Fibroblast of skin of back (primary cell): ENCODE data around the gene EYA2.
"Not testable (repeated sequence)": the region's sequence is repeated elsewhere in the genome, so short reads cannot be mapped to it uniquely, and the experiment has no call there.

ENCODE experiments used
- DNase-seq: peaks from one replicate; pipeline ENCODE4 v3.0.0-alpha.2; 2013

The EYA2 gene

DNA sequence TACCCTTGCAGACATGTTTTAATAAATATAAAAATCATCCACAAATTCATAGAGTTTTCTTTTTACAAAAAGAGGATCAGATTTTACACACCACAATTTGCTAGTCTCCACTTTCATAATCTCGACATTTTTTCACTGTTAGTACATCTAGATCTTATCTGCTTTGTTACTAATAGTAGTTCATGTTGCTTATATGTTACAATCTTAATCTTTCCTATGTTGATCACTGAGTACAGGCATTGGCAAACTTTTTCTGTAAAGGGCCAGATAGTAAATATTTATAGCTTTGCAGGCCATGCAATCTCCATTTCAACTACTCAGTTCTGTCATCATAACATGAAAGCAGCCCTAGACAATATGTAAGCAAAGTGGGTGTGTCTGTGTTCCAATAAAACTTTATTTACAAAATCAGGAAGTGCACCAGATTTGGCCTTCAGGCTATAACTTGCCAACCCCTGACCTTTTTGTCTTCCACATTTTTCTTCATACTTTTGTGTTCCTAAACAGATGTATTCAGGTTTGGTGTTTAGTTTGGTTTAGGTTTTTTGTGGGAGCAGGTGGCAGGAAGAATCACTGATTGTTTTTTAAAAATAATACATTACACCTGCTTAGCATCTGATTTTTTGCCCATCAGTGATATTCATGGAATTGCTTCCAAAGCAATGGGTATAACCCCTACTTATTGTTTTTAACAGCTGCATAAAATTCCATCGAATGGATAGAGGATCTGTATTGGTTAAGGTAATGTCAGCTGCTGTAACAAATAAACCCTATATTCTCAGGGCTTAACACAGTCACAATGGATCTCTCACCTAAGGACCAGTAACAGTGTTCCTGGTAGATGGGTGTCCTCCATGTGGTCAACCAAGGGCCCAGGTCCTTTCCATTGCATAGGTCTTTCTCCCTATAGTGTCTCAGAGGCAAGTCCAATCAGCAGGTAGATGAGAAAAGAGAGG, 61.2 kb downstream of the EYA2 start:
- DNase-seq, result no peak

DNA sequence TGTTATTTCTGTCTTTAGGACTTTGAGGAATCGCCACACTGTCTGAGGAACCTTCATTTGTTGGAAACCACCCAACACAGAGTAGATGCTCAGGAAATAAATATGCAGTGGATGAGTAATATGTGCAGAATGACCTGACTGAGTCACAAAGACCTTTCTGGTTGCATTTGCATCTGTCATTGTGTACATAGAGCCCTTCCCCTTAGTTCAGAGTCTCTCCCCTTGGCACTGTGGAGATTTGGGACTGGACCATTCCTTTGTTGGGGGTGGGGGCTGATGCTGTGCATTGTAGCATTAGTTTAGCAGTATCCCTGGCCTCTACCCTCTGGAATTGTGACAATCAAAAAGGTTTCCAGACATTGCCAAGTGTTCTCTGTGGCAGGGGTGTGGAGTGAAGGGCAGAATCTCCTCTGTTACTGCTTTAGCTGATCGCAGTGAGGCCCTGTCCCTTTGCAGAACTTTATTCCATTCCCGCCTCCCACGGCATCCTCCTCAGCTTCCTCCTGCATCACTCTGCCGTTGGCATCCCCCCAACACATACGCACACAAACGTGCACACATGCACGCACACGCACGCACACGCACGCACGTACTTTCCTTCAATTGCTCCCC, 64.5 kb downstream of the EYA2 start:
- DNase-seq, result peak; percentile 99

DNA sequence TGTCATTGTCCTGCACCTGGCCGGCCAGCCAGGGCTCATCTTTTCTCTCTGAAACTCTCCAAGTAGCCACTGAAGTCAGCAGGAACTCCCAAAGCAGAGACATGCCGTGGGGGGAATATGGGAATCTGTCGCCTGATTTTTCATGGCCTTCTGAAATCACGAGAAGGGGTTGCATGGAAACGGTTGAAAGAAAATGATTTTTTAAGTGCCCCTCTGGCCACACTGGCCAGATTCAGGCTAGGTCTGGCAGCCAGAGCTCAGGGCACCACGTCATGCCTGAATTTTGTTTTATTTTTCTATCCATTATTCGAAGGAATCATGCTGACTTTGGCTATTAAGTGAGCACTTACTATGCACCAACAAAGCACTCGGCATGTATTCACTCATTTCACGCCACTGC, 65.2 kb downstream of the EYA2 start:
- no peak for DNase-seq

DNA sequence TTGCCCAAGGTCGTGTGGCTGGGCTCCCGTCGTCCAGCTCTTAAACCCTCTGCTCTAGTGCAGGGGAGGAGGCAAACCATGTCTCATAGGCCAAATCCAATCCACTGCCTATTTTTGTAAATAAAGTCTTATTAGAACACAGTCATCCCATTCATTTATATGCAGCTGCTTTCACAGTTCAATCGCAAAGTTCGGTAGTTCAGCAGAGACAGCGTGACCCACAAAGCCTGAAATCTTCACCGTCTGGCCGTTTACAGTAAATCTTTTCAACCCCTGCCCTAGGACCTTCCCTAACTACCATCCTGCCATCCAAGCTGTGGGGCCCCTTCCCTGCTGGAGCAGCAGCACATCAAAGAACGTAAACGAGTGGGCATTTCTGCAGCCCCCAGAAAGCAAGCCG, 65.9 kb downstream of the EYA2 start:
- no peak for DNase-seq

DNA sequence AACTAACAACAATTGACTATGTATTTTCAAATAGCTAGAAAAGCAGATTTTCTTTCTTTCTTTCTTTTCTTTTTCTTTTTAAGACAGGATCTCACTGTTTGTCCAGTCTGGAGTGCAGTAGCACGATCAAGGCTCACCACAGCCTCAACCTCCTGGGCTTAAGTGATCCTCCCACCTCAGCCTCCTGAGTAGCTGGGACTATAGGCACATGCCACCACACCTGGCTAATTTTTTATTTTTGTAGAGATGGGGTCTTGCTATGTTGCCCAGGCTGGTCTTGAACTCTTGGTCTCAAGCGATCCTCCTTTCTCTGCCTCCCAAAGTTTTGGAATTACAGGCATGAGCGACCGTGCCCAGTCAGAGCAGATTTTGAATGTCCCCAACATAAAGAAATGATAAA, 67.3 kb downstream of the EYA2 start:
- DNase-seq, result not testable (repeated sequence)

DNA sequence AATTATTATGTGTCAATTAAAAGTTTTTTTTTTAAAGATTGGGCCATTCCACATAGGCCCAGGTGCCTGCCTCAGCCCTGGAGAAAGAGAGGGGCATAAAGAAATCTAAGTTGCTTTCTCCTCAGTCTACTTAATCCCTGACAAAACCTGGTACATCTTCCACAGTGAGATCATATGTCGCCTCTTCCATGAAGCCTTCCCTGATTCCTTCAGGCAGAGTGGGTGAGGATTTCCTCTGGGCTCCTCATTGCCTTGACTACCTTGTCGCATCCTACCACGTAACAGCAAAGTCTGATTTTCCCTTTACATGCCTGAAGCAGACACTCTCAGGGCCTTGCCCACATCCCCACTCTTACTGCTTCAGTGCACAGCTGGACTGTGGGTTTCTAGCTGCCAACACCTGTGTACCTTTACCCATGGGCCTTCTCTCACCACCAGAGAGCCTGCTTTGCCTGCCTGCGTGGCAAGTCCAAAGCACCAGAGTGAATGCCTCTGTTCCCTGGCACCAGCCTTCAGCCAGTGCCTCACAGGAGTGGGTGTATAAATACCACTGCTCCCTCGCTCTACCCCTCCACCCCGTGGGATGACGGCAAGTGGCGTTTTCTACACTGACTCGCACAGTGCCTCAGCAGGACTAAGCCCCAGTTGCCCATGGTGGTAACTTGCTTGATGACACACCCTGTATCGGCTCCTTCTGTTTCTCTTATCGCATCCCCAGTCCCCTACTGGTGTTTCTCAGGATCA, 68.0 kb downstream of the EYA2 start:
- peak; percentile 33 for DNase-seq

DNA sequence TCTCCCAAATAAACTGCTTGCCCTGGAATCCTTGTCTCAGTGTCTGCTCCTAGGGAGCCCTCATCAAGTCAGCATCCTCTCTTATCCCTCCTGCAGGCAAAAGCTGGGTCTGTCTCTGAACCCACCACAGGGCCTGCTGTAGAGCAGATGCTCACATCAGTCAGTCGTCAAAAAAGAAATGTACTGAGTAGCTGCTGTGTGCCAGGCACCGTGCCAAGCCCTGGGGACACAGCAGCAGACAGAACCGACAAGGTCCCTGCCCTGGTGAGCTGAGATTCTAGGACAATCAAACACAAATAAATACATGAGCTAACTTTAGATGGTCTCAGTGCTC, 68.5 kb downstream of the EYA2 start:
- no peak for DNase-seq

DNA sequence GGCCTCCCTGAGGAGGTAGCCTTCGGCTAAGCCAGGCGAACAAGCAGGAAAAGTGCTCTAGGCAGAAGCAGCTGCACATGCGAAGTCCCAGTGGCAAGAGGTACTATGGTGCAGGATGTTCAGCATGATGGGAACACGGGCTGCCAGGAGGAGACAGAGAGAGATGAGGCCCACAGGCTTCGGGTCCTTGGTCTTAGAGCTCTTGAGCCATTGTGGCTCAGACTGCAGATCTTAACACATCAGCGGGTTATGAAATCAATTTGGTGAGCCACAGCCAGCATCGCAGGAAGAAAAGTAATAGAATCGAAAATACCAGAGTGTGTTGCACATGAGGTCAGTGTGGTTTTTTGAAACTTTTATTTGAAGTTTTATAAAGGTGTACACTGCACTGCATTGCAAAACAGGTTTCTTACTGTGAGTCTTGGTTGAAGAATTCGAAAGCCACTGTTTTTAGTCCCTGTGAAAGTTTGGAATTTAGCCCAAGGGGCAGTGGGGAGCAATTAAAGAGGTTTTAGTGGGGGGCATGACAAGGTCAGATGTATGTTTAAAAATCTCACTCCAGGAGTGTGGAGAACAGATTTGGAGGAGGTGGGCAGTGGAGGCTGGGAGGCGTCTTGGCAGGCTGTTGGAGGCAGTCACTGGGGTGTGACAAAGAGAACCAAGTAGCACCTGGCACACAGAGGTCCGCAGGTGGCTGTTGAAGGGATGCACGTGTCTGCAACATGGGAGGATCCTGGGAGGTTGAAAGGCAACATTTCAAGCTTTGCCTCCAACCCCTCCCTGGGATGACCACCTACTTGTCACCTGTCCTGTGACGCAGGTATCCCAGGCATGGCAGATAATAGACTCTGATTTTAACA, 69.3 kb downstream of the EYA2 start:
- DNase-seq, result no peak

DNA sequence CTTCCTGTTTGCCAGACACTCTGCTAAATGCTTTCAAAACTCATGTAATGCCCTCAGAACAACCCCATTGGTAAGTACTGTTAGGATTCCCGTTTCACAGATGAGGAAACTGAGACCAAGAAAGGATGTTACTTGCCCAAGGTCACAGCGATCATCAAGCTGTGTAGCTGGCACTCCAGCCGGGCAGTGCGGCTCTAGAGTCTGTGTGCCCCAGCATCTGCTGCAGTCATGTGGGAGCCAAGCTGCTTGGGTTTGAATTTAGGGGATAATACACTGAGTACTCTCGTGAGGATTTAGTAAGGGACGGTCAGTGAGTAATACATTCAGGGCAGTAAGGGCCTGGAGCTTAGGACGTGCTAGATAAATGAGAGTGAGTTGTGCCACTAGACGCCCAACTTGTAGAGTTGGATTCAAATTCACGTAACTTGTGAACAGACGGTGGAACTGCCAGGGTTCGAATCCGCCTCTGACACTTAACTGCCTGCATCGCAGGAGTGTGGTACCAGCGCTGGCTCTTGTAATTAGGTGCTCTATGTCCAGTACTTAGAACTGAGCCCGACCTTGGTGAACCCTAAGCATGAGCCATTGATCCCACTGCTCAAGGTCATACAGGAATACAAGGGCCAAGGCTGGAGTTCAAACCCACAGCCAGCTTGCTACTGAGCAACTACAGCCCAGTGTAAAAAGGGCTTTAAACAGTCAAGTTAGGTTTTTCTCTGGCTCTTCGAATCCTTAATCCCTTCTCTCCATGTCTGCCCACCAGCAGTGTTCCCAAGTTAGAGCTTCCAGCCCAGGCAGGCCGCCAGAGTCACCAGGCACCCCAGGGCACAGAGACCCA, 70.2 kb downstream of the EYA2 start:
- no peak for DNase-seq

DNA sequence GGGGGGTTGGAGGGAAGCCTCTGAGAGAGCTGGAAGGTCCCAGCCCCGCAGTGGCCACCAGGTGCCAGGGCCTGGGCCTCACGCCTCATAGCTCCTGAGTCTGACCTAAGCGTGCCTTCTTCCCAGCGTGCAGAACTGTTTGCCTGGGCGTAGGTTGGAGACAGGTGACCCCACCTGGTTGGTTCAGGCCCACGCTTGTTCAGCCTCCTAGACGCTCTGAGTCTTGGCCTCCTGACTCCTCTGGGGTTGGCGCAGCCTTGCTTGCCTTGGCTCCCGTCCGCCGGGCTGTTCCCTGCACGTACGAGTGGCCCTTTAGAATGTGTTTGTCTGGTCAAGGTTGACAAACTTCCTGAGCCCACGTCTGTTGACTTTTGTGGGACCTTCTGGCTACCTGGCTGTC, 70.8 kb downstream of the EYA2 start:
- no peak for DNase-seq

DNA sequence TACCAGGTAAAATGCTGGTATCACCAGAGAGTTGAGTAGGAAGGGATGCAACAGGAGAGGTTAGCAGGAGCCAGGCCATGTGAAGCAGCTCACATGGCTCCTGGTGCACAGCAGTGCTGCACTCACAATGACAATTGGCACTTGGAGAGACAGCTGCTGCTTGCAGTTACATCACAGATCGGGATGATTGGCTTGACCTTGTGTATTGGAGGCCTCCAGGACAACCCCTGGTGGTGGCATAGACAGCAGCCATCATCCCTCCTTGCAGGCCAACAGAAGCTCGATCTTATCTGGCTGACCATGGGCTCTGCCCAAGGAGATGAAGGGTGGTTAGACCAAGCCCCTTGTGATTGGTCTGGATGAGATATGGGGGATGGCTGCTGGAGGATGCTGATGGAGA, 73.0 kb downstream of the EYA2 start:
- no peak for DNase-seq

DNA sequence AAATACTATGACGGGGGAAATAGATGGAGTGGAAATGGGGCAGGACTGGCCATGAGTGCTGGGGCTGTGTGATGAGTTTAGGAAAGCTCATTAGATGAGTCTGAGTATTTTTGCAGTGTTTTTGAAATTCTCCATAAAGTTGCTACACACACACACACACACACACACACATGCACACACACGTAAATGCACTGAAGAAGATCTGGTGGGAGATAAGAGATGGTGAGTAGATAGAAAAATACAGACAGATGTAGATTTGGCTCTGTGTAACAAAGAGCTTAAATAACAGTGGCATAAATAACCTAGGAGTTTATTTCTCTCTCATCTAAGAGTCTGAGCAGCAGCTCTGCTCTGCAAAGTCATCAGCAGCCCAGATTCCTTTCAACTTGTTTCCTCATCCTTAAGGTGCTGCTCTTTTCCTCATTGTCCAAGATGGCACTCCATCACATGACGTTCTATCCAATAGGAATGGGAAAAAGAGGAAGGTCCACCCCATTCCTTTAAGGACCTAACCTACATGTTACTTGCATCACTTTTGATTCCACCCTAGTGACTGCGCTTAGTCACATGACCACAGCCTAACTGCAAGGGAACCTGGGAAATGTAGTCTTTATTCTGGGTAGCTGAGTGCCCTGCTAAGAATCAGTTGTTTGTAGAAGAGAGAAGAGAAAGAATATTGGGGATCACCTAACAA, 76.4 kb downstream of the EYA2 start:
- DNase-seq, result peak; percentile 90

DNA sequence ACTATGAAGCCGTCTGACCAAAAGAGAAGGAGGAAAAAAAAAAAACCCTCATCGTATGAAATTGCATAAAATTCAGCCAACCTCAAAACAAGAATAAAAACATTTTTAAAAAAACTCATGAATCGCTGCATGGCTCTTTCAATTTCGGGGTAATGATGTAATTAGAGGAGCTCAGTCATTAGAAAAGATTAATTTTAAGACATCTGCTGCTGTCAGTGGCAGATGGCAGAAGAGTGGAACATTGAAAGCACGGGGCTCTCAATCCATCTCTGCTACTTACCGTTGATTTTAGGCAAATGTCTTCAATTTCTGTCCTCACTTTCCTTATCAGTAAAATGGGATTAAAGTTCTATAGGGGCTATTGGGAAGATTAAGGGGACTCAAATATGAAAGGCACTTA, 79.1 kb downstream of the EYA2 start:
- DNase-seq, result no peak

DNA sequence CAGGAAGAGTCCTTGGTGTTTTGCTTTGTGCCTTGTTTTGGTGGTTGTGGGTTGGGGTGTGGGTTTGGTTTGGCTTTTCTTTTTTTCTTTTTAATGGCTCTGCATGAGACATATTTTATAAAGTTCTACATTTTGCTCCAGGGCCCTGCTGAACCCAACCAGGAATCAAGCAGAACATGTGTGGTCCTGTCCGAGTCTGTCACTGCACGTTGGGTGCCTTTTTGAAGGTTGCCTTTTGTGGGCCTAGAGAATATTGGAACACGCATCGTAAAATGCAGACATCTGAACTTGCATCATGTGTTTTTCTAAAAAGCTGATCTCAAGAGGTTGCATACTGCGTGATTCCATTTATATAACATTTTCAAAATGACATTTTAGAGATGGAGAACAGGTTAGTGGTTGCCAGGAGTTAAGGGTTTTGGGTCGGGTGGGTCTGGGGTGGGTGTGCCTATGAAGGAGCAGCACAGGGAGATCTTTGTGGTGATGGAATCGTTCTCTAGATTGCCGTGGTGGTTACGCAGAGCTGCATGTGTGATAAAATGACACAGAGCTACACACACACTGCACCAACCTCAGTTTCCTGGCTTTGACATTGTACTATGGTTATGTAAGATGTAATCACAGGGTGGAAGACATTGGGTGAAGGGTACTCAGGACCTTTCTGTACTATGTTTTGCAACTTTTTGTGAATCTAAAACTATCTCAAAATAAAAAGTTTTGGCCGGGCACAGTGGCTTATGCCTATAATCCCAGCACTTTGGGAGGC, 80.2 kb downstream of the EYA2 start:
- DNase-seq, result no peak

DNA sequence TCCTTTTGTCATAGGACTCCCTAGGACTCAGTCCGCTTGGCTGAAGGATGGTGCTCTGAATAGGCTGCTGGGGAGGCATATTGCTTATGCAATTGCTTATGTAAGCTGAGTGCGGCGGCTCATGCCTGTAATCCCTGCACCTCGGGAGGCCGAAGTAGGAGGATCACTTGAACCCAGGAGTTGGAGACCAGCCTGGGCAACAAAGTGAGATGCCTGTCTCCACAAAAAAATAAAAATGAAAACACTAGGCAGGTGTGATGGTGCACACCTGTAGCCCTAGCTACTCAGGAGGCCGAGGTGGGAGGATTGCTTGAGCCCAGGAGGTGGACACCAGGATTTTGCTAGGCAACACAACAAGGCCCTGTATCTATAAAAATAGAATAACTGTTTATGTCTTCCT, 81.3 kb downstream of the EYA2 start:
- DNase-seq, result no peak

DNA sequence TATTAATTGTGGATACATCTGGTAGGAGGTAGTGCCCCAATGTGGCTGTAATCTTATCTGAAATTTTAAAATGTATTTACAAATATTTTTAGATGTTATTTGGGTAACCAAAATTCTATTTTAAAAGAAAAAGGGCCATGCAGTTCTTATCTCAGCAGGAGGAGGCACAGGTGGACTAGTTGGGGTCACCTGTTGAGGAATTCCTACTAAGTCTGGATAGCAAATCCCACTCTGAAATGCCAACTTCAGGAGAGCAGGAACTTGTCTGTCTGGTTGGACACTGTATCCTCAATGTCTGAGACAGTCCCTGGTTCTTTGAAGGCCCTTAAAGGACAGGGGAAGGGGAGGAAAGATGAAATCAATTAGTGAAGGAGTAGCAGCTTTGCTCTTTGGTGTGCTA, 82.6 kb downstream of the EYA2 start:
- DNase-seq, result no peak

DNA sequence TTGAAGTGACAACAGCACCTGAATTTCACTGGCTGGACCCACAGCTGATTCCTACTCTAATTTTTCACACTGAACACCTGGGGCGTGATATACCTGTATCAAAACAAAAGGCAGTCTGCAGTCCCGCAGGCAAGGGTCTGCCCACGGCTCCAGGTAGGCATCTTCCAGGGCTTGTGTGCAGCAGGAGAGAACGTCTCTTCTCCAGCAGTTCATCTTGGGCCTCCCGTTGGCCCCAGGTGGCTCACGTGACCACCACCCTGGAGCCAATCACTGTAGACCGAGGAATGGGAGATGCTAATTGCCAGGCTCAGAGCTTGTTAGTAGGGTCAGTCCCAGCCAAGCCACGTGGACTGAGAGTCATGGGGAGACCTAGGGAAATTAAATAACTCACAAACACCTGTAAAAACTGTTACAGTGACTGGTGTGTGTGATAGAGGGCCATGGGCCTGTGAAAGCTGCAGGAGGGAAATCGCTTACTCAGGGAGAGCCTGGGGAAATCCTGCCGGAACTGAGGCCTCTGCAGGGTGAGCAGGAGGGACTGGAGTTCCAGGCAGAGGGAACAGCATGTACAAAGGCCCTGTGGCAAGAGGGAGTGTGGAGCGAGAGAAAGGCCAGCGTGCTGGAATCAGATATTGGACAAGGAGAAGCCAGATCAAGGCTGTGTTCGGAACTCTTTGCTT, 83.4 kb downstream of the EYA2 start:
- DNase-seq, result no peak

DNA sequence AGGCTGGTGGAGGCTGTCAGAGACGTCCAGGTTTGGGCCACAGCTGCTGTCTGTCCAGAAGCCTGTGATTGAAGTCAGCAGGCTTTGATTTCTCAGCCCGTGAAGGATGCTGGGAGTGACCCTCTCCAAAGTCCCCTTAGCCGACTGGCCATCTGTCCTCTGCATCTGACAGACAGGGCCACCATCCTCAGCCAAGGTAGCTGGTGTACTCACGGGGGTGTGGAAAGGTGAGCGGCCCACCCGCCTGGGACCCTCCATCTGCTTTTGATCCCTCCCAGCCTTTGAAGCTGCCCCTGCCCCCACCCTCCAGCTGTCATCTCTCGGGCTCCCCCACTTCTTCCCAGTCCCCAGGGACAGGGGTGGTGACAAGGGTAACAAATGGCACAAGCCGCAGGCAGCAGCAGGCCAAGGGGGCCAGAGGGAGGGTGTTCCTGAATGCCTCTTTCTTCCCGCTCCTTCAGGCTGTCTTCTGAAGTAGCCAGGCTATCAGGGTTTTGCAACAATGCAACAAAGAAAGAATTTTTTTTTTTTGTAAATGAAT, 84.4 kb downstream of the EYA2 start:
- no peak for DNase-seq

DNA sequence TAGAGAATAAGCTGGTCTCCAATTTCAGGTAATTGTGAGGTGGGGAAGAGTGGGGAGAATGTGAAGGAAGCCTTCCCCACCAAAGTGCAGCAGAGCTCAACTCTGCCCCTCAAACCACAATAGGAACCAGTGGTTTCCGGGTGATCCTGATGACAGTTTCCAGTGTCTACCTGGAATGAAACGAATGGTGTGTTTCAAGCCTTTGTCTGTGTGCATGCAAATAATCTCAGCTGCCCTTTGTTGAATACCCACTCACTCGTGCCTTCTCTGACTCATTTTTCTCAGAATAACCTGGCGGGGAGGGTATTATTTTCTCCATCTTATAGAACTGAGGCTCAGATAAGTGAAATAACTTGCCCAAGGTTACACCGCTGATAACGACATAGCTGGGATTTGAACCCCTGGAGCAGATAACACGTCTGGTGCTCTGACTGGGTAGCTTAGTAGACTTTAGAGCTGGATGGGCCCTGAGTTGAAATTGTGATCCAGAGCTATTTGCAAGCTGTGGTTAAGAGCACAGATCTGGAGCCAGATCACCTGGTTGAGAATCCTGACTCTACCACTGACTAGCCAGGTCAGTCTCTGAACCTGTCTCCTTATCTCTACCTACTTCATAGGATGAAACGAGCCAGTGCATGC, 85.1 kb downstream of the EYA2 start:
- DNase-seq, result no peak
